H9 (cell line): ENCODE measurements around the gene NT5DC1. TPM values are rescaled to one million over a fixed set of nuclear protein-coding genes. Genes with fewer than 3 reads are reported as not detected.

Experiments used
- DNase-seq: peaks from one replicate; pipeline ENCODE4 v3.0.0-alpha.2; 2017
- H2AFZ ChIP-seq: one replicate; pipeline ENCODE4 v1.6.1; 2013; ENCODE audit warnings: mild to moderate bottlenecking, low read length, control low read depth, moderate library complexity
- H2AK5ac ChIP-seq: 2 replicates; pipeline ENCODE4 v1.6.1; 2013; ENCODE audit warnings: low read length, control low read depth, mixed read lengths; ENCODE audit not compliant: insufficient read length
- H2BK120ac ChIP-seq: one replicate; pipeline ENCODE4 v1.6.1; 2013; ENCODE audit warnings: low read depth, mild to moderate bottlenecking, low read length, control low read depth, inconsistent platforms; ENCODE audit not compliant: poor library complexity, severe bottlenecking
- H2BK12ac ChIP-seq: 2 replicates; pipeline ENCODE4 v1.6.1; 2013; ENCODE audit warnings: low read length, control low read depth, mixed read lengths, low read depth; ENCODE audit not compliant: insufficient read length
- H2BK15ac ChIP-seq: 2 replicates; pipeline ENCODE4 v1.6.1; 2013; ENCODE audit warnings: low read depth, low read length, control low read depth
- H2BK20ac ChIP-seq: one replicate; pipeline ENCODE4 v1.6.1; 2013; ENCODE audit warnings: low read depth, mild to moderate bottlenecking, low read length, control low read depth, inconsistent platforms; ENCODE audit not compliant: poor library complexity, severe bottlenecking
- H2BK5ac ChIP-seq: 2 replicates; pipeline ENCODE4 v1.6.1; 2013; ENCODE audit warnings: low read length, control low read depth, mixed read lengths; ENCODE audit not compliant: insufficient read length
- H3K14ac ChIP-seq: 2 replicates; pipeline ENCODE4 v1.6.1; 2013; ENCODE audit warnings: low read length, control low read depth; ENCODE audit not compliant: insufficient read depth
- H3K18ac ChIP-seq: 2 replicates; pipeline ENCODE4 v1.6.1; 2013; ENCODE audit warnings: low read depth, mild to moderate bottlenecking, mixed read lengths, low read length, control low read depth; ENCODE audit not compliant: insufficient read length
- H3K23ac ChIP-seq: 2 replicates; pipeline ENCODE4 v1.6.1; 2013; ENCODE audit warnings: low read length, control low read depth, mixed read lengths, low read depth; ENCODE audit not compliant: insufficient read length
- H3K23me2 ChIP-seq: 2 replicates; pipeline ENCODE4 v1.6.1; 2013; ENCODE audit warnings: low read depth, mild to moderate bottlenecking, mixed read lengths, low read length, control low read depth; ENCODE audit not compliant: insufficient read length, poor library complexity, severe bottlenecking
- H3K27ac ChIP-seq: 2 replicates; pipeline ENCODE4 v1.5.1; 2013; ENCODE audit warnings: low read length, control low read depth, mixed read lengths, low read depth; ENCODE audit not compliant: insufficient read length
- H3K27me3 ChIP-seq: 2 replicates; pipeline ENCODE4 v1.6.1; 2013; ENCODE audit warnings: low read length, control low read depth, inconsistent platforms; ENCODE audit not compliant: insufficient read depth
- H3K4ac ChIP-seq: 2 replicates; pipeline ENCODE4 v1.6.1; 2013; ENCODE audit warnings: low read depth, mild to moderate bottlenecking, control low read depth, inconsistent platforms, low read length, moderate library complexity
- H3K4me1 ChIP-seq: 2 replicates; pipeline ENCODE4 v1.6.1; 2013; ENCODE audit warnings: low read length, control low read depth, inconsistent platforms; ENCODE audit not compliant: insufficient read depth
- H3K4me2 ChIP-seq: 2 replicates; pipeline ENCODE4 v1.6.1; 2013; ENCODE audit warnings: low read length, control low read depth, mixed read lengths; ENCODE audit not compliant: insufficient read length, insufficient read depth
- H3K56ac ChIP-seq: 2 replicates; pipeline ENCODE4 v1.6.1; 2013; ENCODE audit warnings: low read depth, mild to moderate bottlenecking, mixed read lengths, low read length, control low read depth; ENCODE audit not compliant: insufficient read length
- H3K79me1 ChIP-seq: 2 replicates; pipeline ENCODE4 v1.6.1; 2013; ENCODE audit warnings: low read depth, mild to moderate bottlenecking, moderate library complexity, low read length, control low read depth, inconsistent platforms; ENCODE audit not compliant: insufficient read depth, poor library complexity, severe bottlenecking
- H3K79me2 ChIP-seq: 2 replicates; pipeline ENCODE4 v1.6.1; 2013; ENCODE audit warnings: low read length, control low read depth, inconsistent platforms; ENCODE audit not compliant: insufficient read depth
- H3K9ac ChIP-seq: 2 replicates; pipeline ENCODE4 v1.6.1; 2013; ENCODE audit warnings: low read length, control low read depth, mixed read lengths; ENCODE audit not compliant: insufficient read length; ENCODE audit errors: extremely low read depth
- H3K9me3 ChIP-seq: one replicate; pipeline ENCODE4 v1.6.1; 2013; ENCODE audit warnings: low read depth, low read length, inconsistent platforms; ENCODE audit not compliant: control insufficient read depth
- H3T11ph ChIP-seq: one replicate; pipeline ENCODE4 v1.6.1; 2013; ENCODE audit warnings: mild to moderate bottlenecking, low read length, control low read depth, inconsistent platforms
- H4K20me1 ChIP-seq: one replicate; pipeline ENCODE4 v1.6.1; 2013; ENCODE audit not compliant: control insufficient read depth, insufficient read length, insufficient read depth
- H4K5ac ChIP-seq: 2 replicates; pipeline ENCODE4 v1.6.1; 2013; ENCODE audit warnings: low read depth, mild to moderate bottlenecking, mixed read lengths, low read length, control low read depth; ENCODE audit not compliant: insufficient read length
- H4K8ac ChIP-seq: replicated peaks from 2 replicates; pipeline ENCODE4 v1.6.1; 2013; ENCODE audit warnings: low read length, control low read depth, mixed read lengths, low read depth; ENCODE audit not compliant: insufficient read length
- H4K91ac ChIP-seq: 2 replicates; pipeline ENCODE4 v1.6.1; 2013; ENCODE audit warnings: low read depth, mild to moderate bottlenecking, moderate library complexity, mixed read lengths, low read length, control low read depth; ENCODE audit not compliant: insufficient read length
- H3K27ac Mint-ChIP-seq, 3 experiments: 2 replicates in 2 of 3; 3 replicates in 1 of 3; pipeline ENCODE4 v1.8.0; 2020 to 2021; ENCODE audit warnings: mixed read lengths in 3 of 3, mild to moderate bottlenecking in 1 of 3, moderate library complexity in 1 of 3
- H3K27me3 Mint-ChIP-seq: 2 replicates; pipeline ENCODE4 v1.8.0; 2021; ENCODE audit warnings: low read depth, mild to moderate bottlenecking, moderate library complexity, mixed read lengths
- H3K36me3 Mint-ChIP-seq, 3 experiments: 2 replicates in 2 of 3; 3 replicates in 1 of 3; pipeline ENCODE4 v1.8.0; 2020 to 2021; ENCODE audit warnings: low read depth in 3 of 3, mixed read lengths in 3 of 3; ENCODE audit not compliant: insufficient read depth in 1 of 3
- H3K4me1 Mint-ChIP-seq, 2 experiments: 2 replicates each; pipeline ENCODE4 v1.8.0; 2020; ENCODE audit warnings: mixed read lengths in 2 of 2
- H3K4me3 Mint-ChIP-seq, 2 experiments: 2 replicates in 1 of 2; 3 replicates in 1 of 2; pipeline ENCODE4 v1.8.0; 2020 to 2021; ENCODE audit warnings: mild to moderate bottlenecking in 2 of 2, mixed read lengths in 2 of 2, moderate library complexity in 1 of 2
- H3K9me3 Mint-ChIP-seq, 2 experiments: 2 replicates in 1 of 2; 3 replicates in 1 of 2; pipeline ENCODE4 v1.8.0; 2020; ENCODE audit warnings: mild to moderate bottlenecking in 2 of 2, mixed read lengths in 2 of 2, moderate library complexity in 1 of 2
- CTCF ChIP-seq: fragments of 200-600 bp; sonication (generic); conservative IDR thresholded peaks from 3 replicates; pipeline ENCODE4 v1.8.0; 2021; ENCODE audit warnings: antibody characterized with exemption, mild to moderate bottlenecking
- WGBS: extraction: QIAGEN DNeasy Blood & Tissue Kit; methylation state at CpG from one replicate; pipeline ENCODE4 v1.1.7; 2013; ENCODE audit warnings: missing lambda C conversion rate, low lambda C conversion rate, mixed read lengths; ENCODE audit not compliant: insufficient read length; ENCODE audit errors: extremely low coverage; 5-methylcytosine and 5-hydroxymethylcytosine counted together
- total RNA-seq: library from RNA; stranded (reverse); gene quantifications from 2 replicates; pipeline ENCODE4 v1.2.1, GENCODE V29; 2021

Gene NT5DC1
- total RNA-seq, 1 experiment from 2014 or later: 64.9 TPM

DNA sequence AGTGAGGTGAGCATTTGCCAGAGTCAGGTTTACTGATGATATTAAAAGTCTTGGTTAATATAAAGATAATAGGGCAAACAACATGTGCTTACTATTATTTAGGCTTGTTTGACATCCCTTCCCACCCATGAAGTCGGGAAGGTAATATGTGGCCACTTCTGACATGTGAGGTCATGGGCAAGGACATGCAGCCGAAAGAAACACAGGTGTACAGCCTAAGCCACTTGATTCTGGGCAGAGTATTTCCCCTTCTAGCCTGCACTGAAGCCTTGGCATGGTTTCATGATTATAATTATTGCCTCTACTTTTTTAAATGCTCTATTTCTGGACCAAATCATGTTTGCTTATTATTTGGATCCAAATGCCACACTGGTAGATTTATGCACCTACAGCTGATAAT is 100.9 kb downstream of the NT5DC1 start:
- Histone ChIP-seq H2BK120ac (no peak overlapping the region), H3K9ac (no peak overlapping the region), H2BK5ac (no peak overlapping the region), H4K91ac (no peak overlapping the region), H3K79me2 (no peaks in the 10 kb centered on the region), H2BK12ac (no peak overlapping the region), H2BK20ac (no peak overlapping the region), H3K18ac (no peak overlapping the region), H3K27me3 (no peaks in the 10 kb centered on the region), H2AFZ (no peak overlapping the region), H3K4me1 (no peaks in the 10 kb centered on the region), H4K20me1 (no peaks in the 10 kb centered on the region), H4K8ac (no peak overlapping the region), H3K9me3 (no peaks in the 10 kb centered on the region), H3K4ac (no peak overlapping the region), H3T11ph (no peak overlapping the region), H4K5ac (no peak overlapping the region), H3K27ac (no peak overlapping the region), H3K56ac (no peak overlapping the region), H2AK5ac (no peak overlapping the region), H3K79me1 (no peaks in the 10 kb centered on the region), H3K23me2 (no peaks in the 10 kb centered on the region), H2BK15ac (no peak overlapping the region), H3K14ac (no peak overlapping the region), H3K4me2 (no peak overlapping the region), H3K23ac (no peak overlapping the region)
- Mint-ChIP-seq H3K4me1 (no peaks in the 10 kb centered on the region), H3K9me3 (no peaks in the 10 kb centered on the region), H3K27ac (no peak overlapping the region), H3K27me3 (no peaks in the 10 kb centered on the region), H3K4me3 (no peak overlapping the region), H3K36me3 (no peaks in the 10 kb centered on the region)
- DNase-seq: no peak
- whole genome bisulfite sequencing: no CpG with 5 or more reads among the region's 2 CpGs
- TF ChIP-seq CTCF: no peak
